SK-N-SH (cell line): ENCODE data around the gene GUCA1C. TPM values are rescaled to one million over a fixed set of nuclear protein-coding genes. Genes with fewer than 3 reads are reported as not detected.

Experiments used
- CTCF ChIA-PET: fragments of 300-600, 350-600 bp; formaldehyde crosslinking; extraction: SDS; loops from one replicate; lab custom pipeline; 2021; lab: Yijun Ruan, JAX
- POLR2A ChIA-PET: fragments of 350-600 bp; sonication (Branson Sonifier 250); formaldehyde crosslinking; extraction: SDS; loops from one replicate; lab custom pipeline; 2020; ENCODE audit warnings: antibody characterized with exemption, inconsistent platforms; lab: Yijun Ruan, JAX
- DNase-seq: peaks from one replicate; pipeline ENCODE4 v3.0.0; 2012
- H2AFZ ChIP-seq: fragments of 200-600 bp; sonication (generic); 2 replicates; pipeline ENCODE4 v1.8.1; 2016; ENCODE audit warnings: antibody characterized with exemption, mild to moderate bottlenecking, low read depth
- H3F3A ChIP-seq: fragments of 200-600 bp; sonication (generic); replicated peaks from 2 replicates; pipeline ENCODE3; 2016; ENCODE audit warnings: antibody characterized with exemption, mild to moderate bottlenecking; ENCODE audit not compliant: insufficient read depth
- H3K27ac ChIP-seq, 2 experiments: fragments of 200-500 bp in 1 of 2; fragments of 200-600 bp in 1 of 2; sonication (Bioruptor generic) in 1 of 2; sonication (generic), shearing (Covaris generic) in 1 of 2; 2 replicates each; pipeline versions ENCODE4 v1.5.1 to v1.6.1; 2014 to 2016; ENCODE audit warnings: low read depth in 2 of 2, inconsistent platforms in 1 of 2, low read length in 1 of 2, mild to moderate bottlenecking in 1 of 2, mixed read lengths in 1 of 2
- H3K27me3 ChIP-seq: fragments of 200-600 bp; sonication (generic), shearing (Covaris generic); 2 replicates; pipeline ENCODE4 v1.6.1; 2016; ENCODE audit warnings: mixed run types; ENCODE audit not compliant: insufficient read depth
- H3K36me3 ChIP-seq, 2 experiments: fragments of 200-500 bp in 1 of 2; fragments of 200-600 bp in 1 of 2; sonication (Bioruptor generic) in 1 of 2; sonication (generic) in 1 of 2; replicated peaks in 1 of 2; 2 replicates each; pipeline versions ENCODE3 to v1.5.1; 2014 to 2016; ENCODE audit warnings: low read length in 1 of 2, mild to moderate bottlenecking in 1 of 2; ENCODE audit not compliant: insufficient read depth in 2 of 2, control insufficient read depth in 1 of 2
- H3K4me1 ChIP-seq, 2 experiments: fragments of 200-500 bp in 1 of 2; fragments of 200-600 bp in 1 of 2; sonication (Bioruptor generic) in 1 of 2; sonication (generic), shearing (Covaris generic) in 1 of 2; 2 replicates each; pipeline versions ENCODE4 v1.5.1 to v1.6.1; 2014 to 2016; ENCODE audit warnings: low read depth in 1 of 2, low read length in 1 of 2, mixed run types in 1 of 2; ENCODE audit not compliant: insufficient read depth in 2 of 2, control insufficient read depth in 1 of 2
- H3K4me2 ChIP-seq: fragments of 200-600 bp; sonication (generic), shearing (Covaris generic); 2 replicates; pipeline ENCODE4 v1.6.1; 2017; ENCODE audit warnings: mixed run types
- H3K4me3 ChIP-seq, 2 experiments: fragments of 200-500 bp in 1 of 2; fragments of 200-600 bp in 1 of 2; sonication (Bioruptor generic) in 1 of 2; sonication (generic), shearing (Covaris generic) in 1 of 2; 2 replicates each; pipeline versions ENCODE4 v1.5.1 to v1.8.1; 2014 to 2016; ENCODE audit warnings: low read depth in 2 of 2, inconsistent platforms in 1 of 2, low read length in 1 of 2, mild to moderate bottlenecking in 1 of 2, mixed read lengths in 1 of 2, moderate library complexity in 1 of 2
- H3K79me2 ChIP-seq: fragments of 200-600 bp; sonication (generic); 2 replicates; pipeline ENCODE4 v1.8.1; 2017; ENCODE audit warnings: mild to moderate bottlenecking; ENCODE audit not compliant: insufficient read depth
- H3K9ac ChIP-seq: fragments of 200-600 bp; sonication (generic); 2 replicates; pipeline ENCODE4 v1.6.1; 2017; ENCODE audit warnings: mixed run types
- H3K9me2 ChIP-seq: fragments of 200-600 bp; sonication (generic); 2 replicates; pipeline ENCODE4 v1.6.1; 2017; ENCODE audit warnings: mixed run types
- H3K9me3 ChIP-seq: fragments of 200-600 bp; sonication (generic); 2 replicates; pipeline ENCODE4 v1.6.1; 2017; ENCODE audit warnings: mixed run types, mild to moderate bottlenecking, moderate library complexity
- H4K20me1 ChIP-seq: fragments of 200-600 bp; sonication (generic); 2 replicates; pipeline ENCODE4 v1.6.1; 2017; ENCODE audit warnings: mild to moderate bottlenecking, mixed run types; ENCODE audit not compliant: insufficient read depth
- CHD2 ChIP-seq: fragments of 150-350 bp; IDR thresholded peaks from 2 replicates; pipeline ENCODE4 v1.6.1; 2018; ENCODE audit warnings: low read length; ENCODE audit not compliant: partially characterized antibody
- ELF1 ChIP-seq: IDR thresholded peaks from 2 replicates; pipeline ENCODE4 v1.4.0; 2012
- FOSL2 ChIP-seq: IDR thresholded peaks from 2 replicates; pipeline ENCODE4 v1.4.0; 2012; ENCODE audit warnings: low read depth, mild to moderate bottlenecking, moderate library complexity, borderline replicate concordance
- GABPA ChIP-seq: IDR thresholded peaks from 2 replicates; pipeline ENCODE4 v1.4.0; 2012; ENCODE audit warnings: low read depth, mild to moderate bottlenecking
- MEF2A ChIP-seq: IDR thresholded peaks from 2 replicates; pipeline ENCODE4 v1.4.0; 2012; ENCODE audit warnings: low read depth, borderline replicate concordance
- RAD21 ChIP-seq: IDR thresholded peaks from 2 replicates; pipeline ENCODE4 v1.6.1; 2012; ENCODE audit warnings: mild to moderate bottlenecking, low read length
- TCF12 ChIP-seq: IDR thresholded peaks from 2 replicates; pipeline ENCODE4 v1.4.0; 2012
- TEAD4 ChIP-seq: IDR thresholded peaks from 2 replicates; pipeline ENCODE4 v1.4.0; 2012; ENCODE audit warnings: mild to moderate bottlenecking, borderline replicate concordance; ENCODE audit not compliant: insufficient read depth
- YY1 ChIP-seq: IDR thresholded peaks from 2 replicates; pipeline ENCODE4 v1.4.0; 2012; ENCODE audit warnings: low read depth, mild to moderate bottlenecking
- WGBS: methylation state at CpG from one replicate; pipeline ENCODE4 v1.1.6; 2017; ENCODE audit warnings: low lambda C conversion rate; 5-methylcytosine and 5-hydroxymethylcytosine counted together
- polyA plus RNA-seq, 3 experiments: library from polyadenylated mRNA; depleted of rRNA; stranded (reverse); fragments of >200 nt; gene quantifications; 2 replicates each; pipeline ENCODE4 v1.2.3, GENCODE V29; 2012
- TF ChIP-seq, protein P1 (sequence below): IDR thresholded peaks from 2 replicates; pipeline ENCODE4 v1.6.1; 2012; ENCODE audit warnings: mild to moderate bottlenecking, low read depth, low read length, moderate library complexity
- TF ChIP-seq, protein P2 (sequence below): IDR thresholded peaks from 2 replicates; pipeline ENCODE4 v1.4.0; 2012; ENCODE audit warnings: low read depth, borderline replicate concordance
- TF ChIP-seq, protein P3 (sequence below): IDR thresholded peaks from 2 replicates; pipeline ENCODE4 v1.4.0; 2012; ENCODE audit warnings: low read depth

Gene GUCA1C
- polyA plus RNA-seq, 1 of the 3 experiments (the other 2 are of a cell fraction): not detected

DNA sequence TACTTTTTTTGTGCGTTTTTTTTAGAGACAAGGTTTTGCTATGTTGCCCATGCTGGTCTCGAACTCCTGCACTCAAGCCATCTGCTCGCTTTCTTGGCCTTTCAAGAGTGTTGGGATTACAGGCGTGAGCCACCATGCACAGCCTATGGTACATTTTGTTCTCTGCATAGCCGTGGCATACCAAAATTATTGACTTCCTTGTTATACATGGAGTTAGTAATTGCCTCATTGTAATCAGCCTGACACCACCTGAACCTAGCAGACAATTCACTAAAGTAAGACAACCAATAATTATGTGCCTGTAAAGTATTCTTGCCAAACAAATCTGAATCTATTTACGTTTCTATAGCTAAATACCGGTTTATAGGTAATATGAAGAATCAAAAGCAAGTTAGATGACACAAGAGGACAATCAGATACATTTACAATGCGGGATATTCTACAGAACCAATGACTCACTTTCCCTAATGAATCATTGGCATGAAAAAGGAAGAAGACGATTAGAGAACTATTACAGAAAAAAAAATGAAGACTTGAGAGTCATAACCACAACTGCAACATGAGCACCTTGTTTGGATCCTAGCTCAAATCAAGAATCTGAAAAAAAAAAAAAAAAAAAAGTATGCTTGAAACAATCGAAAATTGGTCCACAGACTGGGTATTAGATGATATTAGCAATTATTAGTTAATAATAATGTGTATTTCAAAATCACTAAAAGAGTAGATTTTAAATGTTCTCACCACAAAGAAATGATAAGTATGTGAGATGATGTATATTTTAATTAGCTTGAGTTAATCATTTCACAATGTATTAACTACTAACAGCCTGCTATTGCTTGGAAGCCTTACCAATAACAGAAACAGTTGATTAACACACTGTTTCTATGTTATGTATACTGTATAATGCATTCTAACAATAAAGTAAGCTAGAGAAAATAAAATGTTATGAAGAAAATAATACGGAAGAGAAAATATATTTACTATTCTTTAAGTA, 7.1 kb downstream of the GUCA1C start (continued):
- no peak for TF ChIP-seq CHD2
- peak; percentile 85 for TF ChIP-seq TCF12
- peak; percentile 94 for TF ChIP-seq FOSL2
- no peak for TF ChIP-seq RAD21
- no peak for TF ChIP-seq ELF1

DNA sequence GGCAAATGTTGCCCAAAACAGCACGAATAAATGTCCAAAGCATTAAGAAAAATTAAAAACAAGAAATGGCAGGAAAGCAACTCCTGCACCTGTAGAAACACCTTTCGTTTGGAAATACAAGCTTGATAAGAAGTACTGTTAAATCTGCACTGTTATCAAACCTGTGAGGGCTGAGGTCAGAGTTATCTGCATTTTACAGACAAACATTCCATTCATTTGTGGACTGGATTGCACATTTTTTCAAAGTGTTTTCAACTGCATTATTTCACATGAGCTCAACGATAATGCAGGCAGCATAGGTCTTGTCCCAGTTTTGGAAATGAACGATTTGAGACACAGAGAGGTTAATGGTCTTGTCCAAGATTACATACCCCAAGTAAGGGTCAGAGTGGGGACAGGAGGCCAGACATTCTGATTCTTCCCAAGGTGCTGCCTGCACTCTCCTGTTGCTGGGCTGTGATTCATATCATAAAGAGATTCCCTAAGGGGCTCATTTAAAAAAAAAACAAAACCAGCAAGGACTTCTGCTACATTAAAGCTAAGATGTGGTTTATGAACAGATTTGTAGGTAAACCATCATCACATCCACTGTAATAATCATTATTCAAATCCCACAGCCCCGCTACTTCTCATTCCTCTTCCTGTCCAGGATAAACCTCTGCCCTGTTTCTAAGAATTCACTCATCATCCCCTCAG, 13.0 kb downstream of the GUCA1C start:
- Histone ChIP-seq H4K20me1 (no peaks in the 10 kb centered on the region), H3F3A (no peaks in the 10 kb centered on the region), H2AFZ (no peak overlapping the region), H3K4me1 (peaks cover 0 to 6% of the 10 kb centered on the region in 2 experiments; a peak in 1 of 4 replicates), H3K36me3 (no peaks in the 10 kb centered on the region), H3K27ac (no peak overlapping the region), H3K27me3 (no peaks in the 10 kb centered on the region), H3K4me2 (no peak overlapping the region), H3K9ac (no peak overlapping the region), H3K4me3 (no peak overlapping the region), H3K79me2 (no peaks in the 10 kb centered on the region), H3K9me3 (no peaks in the 10 kb centered on the region), H3K9me2 (no peaks in the 10 kb centered on the region)
- TF ChIP-seq TEAD4 (no peak), YY1 (no peak), TCF12 (no peak), GABPA (no peak), MEF2A (no peak), RAD21 (no peak)
- TF ChIP-seq, protein P1, sequence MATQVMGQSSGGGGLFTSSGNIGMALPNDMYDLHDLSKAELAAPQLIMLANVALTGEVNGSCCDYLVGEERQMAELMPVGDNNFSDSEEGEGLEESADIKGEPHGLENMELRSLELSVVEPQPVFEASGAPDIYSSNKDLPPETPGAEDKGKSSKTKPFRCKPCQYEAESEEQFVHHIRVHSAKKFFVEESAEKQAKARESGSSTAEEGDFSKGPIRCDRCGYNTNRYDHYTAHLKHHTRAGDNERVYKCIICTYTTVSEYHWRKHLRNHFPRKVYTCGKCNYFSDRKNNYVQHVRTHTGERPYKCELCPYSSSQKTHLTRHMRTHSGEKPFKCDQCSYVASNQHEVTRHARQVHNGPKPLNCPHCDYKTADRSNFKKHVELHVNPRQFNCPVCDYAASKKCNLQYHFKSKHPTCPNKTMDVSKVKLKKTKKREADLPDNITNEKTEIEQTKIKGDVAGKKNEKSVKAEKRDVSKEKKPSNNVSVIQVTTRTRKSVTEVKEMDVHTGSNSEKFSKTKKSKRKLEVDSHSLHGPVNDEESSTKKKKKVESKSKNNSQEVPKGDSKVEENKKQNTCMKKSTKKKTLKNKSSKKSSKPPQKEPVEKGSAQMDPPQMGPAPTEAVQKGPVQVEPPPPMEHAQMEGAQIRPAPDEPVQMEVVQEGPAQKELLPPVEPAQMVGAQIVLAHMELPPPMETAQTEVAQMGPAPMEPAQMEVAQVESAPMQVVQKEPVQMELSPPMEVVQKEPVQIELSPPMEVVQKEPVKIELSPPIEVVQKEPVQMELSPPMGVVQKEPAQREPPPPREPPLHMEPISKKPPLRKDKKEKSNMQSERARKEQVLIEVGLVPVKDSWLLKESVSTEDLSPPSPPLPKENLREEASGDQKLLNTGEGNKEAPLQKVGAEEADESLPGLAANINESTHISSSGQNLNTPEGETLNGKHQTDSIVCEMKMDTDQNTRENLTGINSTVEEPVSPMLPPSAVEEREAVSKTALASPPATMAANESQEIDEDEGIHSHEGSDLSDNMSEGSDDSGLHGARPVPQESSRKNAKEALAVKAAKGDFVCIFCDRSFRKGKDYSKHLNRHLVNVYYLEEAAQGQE: no peak
- TF ChIP-seq, protein P2, sequence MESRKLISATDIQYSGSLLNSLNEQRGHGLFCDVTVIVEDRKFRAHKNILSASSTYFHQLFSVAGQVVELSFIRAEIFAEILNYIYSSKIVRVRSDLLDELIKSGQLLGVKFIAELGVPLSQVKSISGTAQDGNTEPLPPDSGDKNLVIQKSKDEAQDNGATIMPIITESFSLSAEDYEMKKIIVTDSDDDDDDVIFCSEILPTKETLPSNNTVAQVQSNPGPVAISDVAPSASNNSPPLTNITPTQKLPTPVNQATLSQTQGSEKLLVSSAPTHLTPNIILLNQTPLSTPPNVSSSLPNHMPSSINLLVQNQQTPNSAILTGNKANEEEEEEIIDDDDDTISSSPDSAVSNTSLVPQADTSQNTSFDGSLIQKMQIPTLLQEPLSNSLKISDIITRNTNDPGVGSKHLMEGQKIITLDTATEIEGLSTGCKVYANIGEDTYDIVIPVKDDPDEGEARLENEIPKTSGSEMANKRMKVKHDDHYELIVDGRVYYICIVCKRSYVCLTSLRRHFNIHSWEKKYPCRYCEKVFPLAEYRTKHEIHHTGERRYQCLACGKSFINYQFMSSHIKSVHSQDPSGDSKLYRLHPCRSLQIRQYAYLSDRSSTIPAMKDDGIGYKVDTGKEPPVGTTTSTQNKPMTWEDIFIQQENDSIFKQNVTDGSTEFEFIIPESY: no peak
- TF ChIP-seq, protein P3, sequence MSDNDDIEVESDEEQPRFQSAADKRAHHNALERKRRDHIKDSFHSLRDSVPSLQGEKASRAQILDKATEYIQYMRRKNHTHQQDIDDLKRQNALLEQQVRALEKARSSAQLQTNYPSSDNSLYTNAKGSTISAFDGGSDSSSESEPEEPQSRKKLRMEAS: no peak
- POLR2A ChIA-PET: no interaction called here
- DNase-seq: no peak
- CTCF ChIA-PET: interaction anchor here (0.6 to 1.0 kb wide), 3 partner anchors 13 to 40 kb away, joined by 3 to 4 read pairs (median 3); no protein-coding TSS in a partner anchor
- 47% methylated on average over 5 of the region's 5 CpGs for WGBS
